Measurements from ENCODE around the gene SLC17A2.

- TF ChIP-seq POLR2A (IDR thresholded peaks at IDR 0.05): no peak
- no peak for TF ChIP-seq CTCF (IDR thresholded peaks at IDR 0.05)
Observed at GRCh38 chr6:25895771-25896170, 34.7 kb downstream of the SLC17A2 start.
